K562 (cell line): ENCODE results near the gene S100A1. TPM values are rescaled to one million over a fixed set of nuclear protein-coding genes. Genes with fewer than 3 reads are reported as not detected.

ENCODE experiments used
- ATAC-seq: fragments of 200-7000 bp; cut with Tn5 transposase; 3 replicates; pipeline ENCODE4 v1.9.1; 2020; ENCODE audit warnings: moderate library complexity
- BruUV-seq: library from RNA; stranded (reverse); fragments of 400-500 nt; replicated peaks from 2 replicates; lab custom pipeline; 2021; lab: Mats Ljungman, UMichigan
- CTCF ChIA-PET: fragments of 300-600 bp; formaldehyde crosslinking; extraction: SDS; loops from one replicate; lab custom pipeline; 2021; ENCODE audit warnings: low intra/inter-chr PET ratio; lab: Yijun Ruan, JAX
- POLR2A ChIA-PET: fragments of 300-600, 350-650 bp; sonication (Branson Sonifier 250); formaldehyde crosslinking; extraction: SDS; loops from one replicate; lab custom pipeline; 2021; ENCODE audit warnings: antibody characterized with exemption, inconsistent platforms; lab: Yijun Ruan, JAX
- DNase-seq, 4 experiments: peaks; one replicate each; pipeline versions ENCODE4 v3.0.0 to v3.0.0-alpha.2; 2011 to 2018; ENCODE audit warnings: low spot score in 3 of 4, mixed read lengths in 3 of 4; ENCODE audit errors: extremely low read depth in 1 of 4
- FAIRE-seq: peaks from 2 replicates; lab custom pipeline; 2011; peaks lifted over from hg19 to GRCh38; lab: Jason Lieb, UNC
- H2AFZ ChIP-seq: 2 replicates; pipeline ENCODE4 v1.6.0; 2011; ENCODE audit warnings: low read depth, low read length, control low read depth, inconsistent platforms
- H3K27ac ChIP-seq: fragments of 200-600 bp; 3 replicates; pipeline ENCODE4 v1.8.0; 2011; ENCODE audit warnings: low read depth, mild to moderate bottlenecking, control low read depth, inconsistent platforms, low read length, moderate library complexity, mixed read lengths; ENCODE audit errors: extremely low read depth
- H3K27me3 ChIP-seq, 2 experiments: fragments of 300-600 bp in 1 of 2; 2 replicates in 1 of 2; 3 replicates in 1 of 2; pipeline versions ENCODE4 v1.6.0 to v1.8.0; 2011; ENCODE audit warnings: inconsistent platforms in 2 of 2, low read length in 2 of 2, mild to moderate bottlenecking in 1 of 2, mixed read lengths in 1 of 2, moderate library complexity in 1 of 2; ENCODE audit not compliant: control insufficient read depth in 2 of 2, insufficient read depth in 2 of 2
- H3K36me3 ChIP-seq: fragments of 300-600 bp; 3 replicates; pipeline ENCODE4 v1.8.0; 2011; ENCODE audit warnings: mild to moderate bottlenecking, low read length, inconsistent platforms; ENCODE audit not compliant: control insufficient read depth, insufficient read depth
- H3K4me1 ChIP-seq, 2 experiments: fragments of 200-600 bp in 1 of 2; replicated peaks in 1 of 2; 2 replicates in 1 of 2; 3 replicates in 1 of 2; pipeline versions ENCODE4 v1.5.1 to v1.8.0; 2011; ENCODE audit warnings: inconsistent platforms in 2 of 2, low read length in 2 of 2, mild to moderate bottlenecking in 1 of 2, mixed read lengths in 1 of 2, moderate library complexity in 1 of 2; ENCODE audit not compliant: control insufficient read depth in 2 of 2, insufficient read depth in 2 of 2
- H3K4me2 ChIP-seq: 2 replicates; pipeline ENCODE4 v1.6.1; 2011; ENCODE audit warnings: low read length, control low read depth, inconsistent platforms, mixed read lengths; ENCODE audit not compliant: insufficient read depth
- H3K4me3 ChIP-seq: fragments of 200-600 bp; sonication (generic), shearing (Covaris generic); 2 replicates; pipeline ENCODE4 v1.5.1; 2016; ENCODE audit warnings: control low read depth, inconsistent platforms
- H3K79me2 ChIP-seq: fragments of 200-600 bp; 3 replicates; pipeline ENCODE4 v1.8.0; 2011; ENCODE audit warnings: low read length, inconsistent platforms; ENCODE audit not compliant: control insufficient read depth, insufficient read depth
- H3K9ac ChIP-seq, 2 experiments: 2 replicates each; pipeline versions ENCODE4 v1.6.0 to v1.6.1; 2011; ENCODE audit warnings: low read depth in 2 of 2, low read length in 2 of 2, control low read depth in 1 of 2, inconsistent platforms in 1 of 2, mild to moderate bottlenecking in 1 of 2, mixed read lengths in 1 of 2; ENCODE audit not compliant: insufficient read depth in 1 of 2
- H3K9me1 ChIP-seq: one replicate; pipeline ENCODE4 v1.6.0; 2011; ENCODE audit warnings: inconsistent platforms, mild to moderate bottlenecking, low read length, moderate library complexity; ENCODE audit not compliant: control insufficient read depth, insufficient read depth
- H3K9me3 ChIP-seq: replicated peaks from 2 replicates; pipeline ENCODE4 v1.5.1; 2011; ENCODE audit warnings: low read depth, low read length, inconsistent platforms; ENCODE audit not compliant: control insufficient read depth, insufficient read depth
- H4K20me1 ChIP-seq: replicated peaks from 2 replicates; pipeline ENCODE4 v1.6.1; 2011; ENCODE audit warnings: low read length, inconsistent platforms, mixed read lengths; ENCODE audit not compliant: control insufficient read depth, insufficient read depth
- BCLAF1 ChIP-seq, 2 experiments: fragments of 450-650 bp in 1 of 2; IDR thresholded peaks; 2 replicates each; pipeline ENCODE4 v1.6.1; 2011 to 2017; ENCODE audit warnings: low read depth in 2 of 2, antibody characterized with exemption in 1 of 2, borderline replicate concordance in 1 of 2, low read length in 1 of 2, mild to moderate bottlenecking in 1 of 2, mixed read lengths in 1 of 2; ENCODE audit not compliant: control insufficient read depth in 1 of 2
- ELK1 ChIP-seq: sonication (generic); formaldehyde crosslinking; IDR thresholded peaks from 2 replicates; pipeline ENCODE4 v1.8.1; 2022; ENCODE audit warnings: missing genetic modification reagents
- FOSL1 ChIP-seq: fragments of 200-800 bp; sonication (Bioruptor generic); conservative IDR thresholded peaks from 2 replicates; pipeline ENCODE4 v1.6.1; 2016; ENCODE audit warnings: missing genetic modification characterization, missing compliant biosample characterization
- PHF20 ChIP-seq: fragments of 450-650 bp; IDR thresholded peaks from 2 replicates; pipeline ENCODE4 v1.6.1; 2018; ENCODE audit not compliant: partially characterized antibody
- TBP ChIP-seq: optimal IDR thresholded peaks from 2 replicates; pipeline ENCODE3; 2011; ENCODE audit warnings: low read depth, low read length, improper control_type of control experiment
- TFE3 ChIP-seq: fragments of 450-650 bp; formaldehyde crosslinking; IDR thresholded peaks from 2 replicates; pipeline ENCODE4 v1.4.0; 2020; ENCODE audit warnings: mild to moderate bottlenecking, mixed read lengths
- ZNF134 ChIP-seq: fragments of 250-450 bp; sonication (Bioruptor Pico); conservative IDR thresholded peaks from 2 replicates; pipeline ENCODE4 v1.4.0; 2020
- ZNF384 ChIP-seq: IDR thresholded peaks from 2 replicates; pipeline ENCODE4 v1.6.1; 2012; ENCODE audit warnings: low read depth, low read length, improper control_type of control experiment
- ZNF717 ChIP-seq: fragments of 250-450 bp; sonication (Bioruptor Pico); IDR thresholded peaks from 2 replicates; pipeline ENCODE4 v1.5.0; 2021
- in situ Hi-C: fragments of 300-500 bp; cut with MboI; formaldehyde crosslinking; loops from 4 replicates; pipeline ENCODE4 v1.15.0; 2018; ENCODE audit warnings: inconsistent platforms, mixed read lengths
- intact Hi-C: fragments of 100-400 bp; cut with micrococcal nuclease; formaldehyde crosslinking; loops from 2 replicates; pipeline ENCODE4 v1.14.2; 2022
- polyA plus RNA-seq, 8 experiments: library from polyadenylated mRNA; depleted of rRNA in 4 of 8; stranded (reverse) in 5 of 8; unstranded in 3 of 8; fragments of >200 nt; fragmentation: Nextera tagmentation in 2 of 8; fragmentation: Illumina TruSeq in 1 of 8; extraction: Ambion mirVana in 2 of 8; extraction: Trizol in 1 of 8; gene quantifications; 2 replicates each; pipeline versions ENCODE4 v1.2.1 to v1.2.3, GENCODE V29; 2011 to 2014; ENCODE audit warnings: inconsistent platforms in 1 of 8, missing spikeins in 1 of 8
- total RNA-seq, 7 experiments: library from RNA; depleted of rRNA in 6 of 7; stranded (reverse); fragments of >200 nt in 6 of 7; fragmentation: Illumina TruSeq in 2 of 7; extraction: Trizol in 2 of 7; gene quantifications; 2 replicates each; pipeline versions ENCODE4 v1.2.1 to v1.2.3, GENCODE V29; 2011 to 2021; ENCODE audit warnings: low replicate concordance in 1 of 7
- TF ChIP-seq, protein P1 (sequence below), 2 experiments: IDR thresholded peaks in 1 of 2; conservative IDR thresholded peaks in 1 of 2; 2 replicates each; pipeline ENCODE4 v1.6.1; 2016; ENCODE audit warnings: low read depth in 2 of 2, mild to moderate bottlenecking in 1 of 2, missing compliant biosample characterization in 1 of 2, missing genetic modification characterization in 1 of 2, moderate library complexity in 1 of 2

The S100A1 gene
- total and polyA plus RNA-seq, 9 of the 15 experiments (the other 6 are each of a cell fraction or from before 2014, with no cell fraction given), result 0.44 to 30.1 (median 12.7) TPM

GRCh38 chr1:153643100-153643499 is 14.9 kb downstream of the S100A1 start (continued):
- TF ChIP-seq, protein P1, sequence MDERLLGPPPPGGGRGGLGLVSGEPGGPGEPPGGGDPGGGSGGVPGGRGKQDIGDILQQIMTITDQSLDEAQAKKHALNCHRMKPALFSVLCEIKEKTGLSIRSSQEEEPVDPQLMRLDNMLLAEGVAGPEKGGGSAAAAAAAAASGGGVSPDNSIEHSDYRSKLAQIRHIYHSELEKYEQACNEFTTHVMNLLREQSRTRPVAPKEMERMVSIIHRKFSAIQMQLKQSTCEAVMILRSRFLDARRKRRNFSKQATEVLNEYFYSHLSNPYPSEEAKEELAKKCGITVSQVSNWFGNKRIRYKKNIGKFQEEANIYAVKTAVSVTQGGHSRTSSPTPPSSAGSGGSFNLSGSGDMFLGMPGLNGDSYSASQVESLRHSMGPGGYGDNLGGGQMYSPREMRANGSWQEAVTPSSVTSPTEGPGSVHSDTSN (CRISPR knock-in tag; IDR thresholded peaks at IDR 0.05; ENCODE audit: low read depth), result no peak
- TF ChIP-seq, protein P1 (tag; conservative IDR thresholded peaks at IDR 0.05; ENCODE audit: low read depth), result no peak
- no peak for TF ChIP-seq BCLAF1 (IDR thresholded peaks at IDR 0.05; ENCODE audit: borderline replicate concordance in 1 of 2, control insufficient read depth in 1 of 2, low read depth in 2 of 2, low read length in 1 of 2)
- no peak for TF ChIP-seq ZNF134
- TF ChIP-seq, all 486 proteins: peak for 0

- H3K9ac ChIP-seq, result no peak overlapping the region
- DNase-seq (no peak), FAIRE-seq (no peak), ATAC-seq (no peak)
- ChIA-PET CTCF (no interaction called here), POLR2A (interaction anchor here (0.6 to 14.7 kb wide), 6 partner anchors 5 to 302 kb away, joined by 3 to 205 read pairs (median 10); partner anchors contain the start of genes CHTOP and SNAPIN)
- H3K27ac ChIP-seq, result no peak overlapping the region
- no peaks in the 10 kb centered on the region for H3K27me3 ChIP-seq
- no peak overlapping the region for H3K4me3 ChIP-seq
- no peaks in the 10 kb centered on the region for H3K9me3 ChIP-seq
- H3K4me1 ChIP-seq, result peaks cover 8 to 9% of the 10 kb centered on the region in 2 experiments; a peak in 3 of 5 replicates
- H3K4me2 ChIP-seq, result no peak overlapping the region
- no peaks in the 10 kb centered on the region for H4K20me1 ChIP-seq
- in situ Hi-C loops, result no loop called here
- peaks cover 84% of the 10 kb centered on the region for H3K36me3 ChIP-seq
- no peak overlapping the region for H2AFZ ChIP-seq
- H3K9me1 ChIP-seq, result no peaks in the 10 kb centered on the region
- peaks cover 12% of the 10 kb centered on the region; the same call in 2 of the 3 replicates for H3K79me2 ChIP-seq
- intact Hi-C loops, result no loop called here
- no TSS peak for BruUV-seq
- TF ChIP-seq TFE3 (CRISPR knock-in tag), result no peak
- TF ChIP-seq ELK1, result no peak
- no peak for TF ChIP-seq FOSL1
- no peak for TF ChIP-seq ZNF384
- no peak for TF ChIP-seq TBP
- TF ChIP-seq PHF20, result no peak
- TF ChIP-seq ZNF717 (CRISPR knock-in tag), result no peak
Observed at GRCh38 chr1:153643816-153644215, 15.6 kb downstream of the S100A1 start.
